H1 (cell line): ENCODE results near the gene FOSL1. TPM values are rescaled to one million over a fixed set of nuclear protein-coding genes. Genes with fewer than 3 reads are reported as not detected.

ENCODE experiments used
- CTCF ChIA-PET: fragments of 300-600 bp; sonication (Branson Sonifier 250); formaldehyde crosslinking; loops from one replicate; lab custom pipeline; 2021; ENCODE audit not compliant: partially characterized antibody; lab: Charles Lee
- POLR2A ChIA-PET: fragments of 300-600 bp; sonication (Branson Sonifier 250); formaldehyde crosslinking; loops from one replicate; lab custom pipeline; 2021; ENCODE audit warnings: inconsistent platforms; ENCODE audit not compliant: partially characterized antibody; lab: Charles Lee
- DNase-seq, 2 experiments: peaks; one replicate each; pipeline versions ENCODE4 v3.0.0 to v3.0.0-alpha.2; 2010 to 2022; ENCODE audit warnings: low spot score in 2 of 2, low read depth in 1 of 2, mixed read lengths in 1 of 2
- FAIRE-seq: peaks from 2 replicates; lab custom pipeline; 2011; peaks lifted over from hg19 to GRCh38; lab: Jason Lieb, UNC
- H2AFZ ChIP-seq: 2 replicates; pipeline ENCODE4 v1.8.1; 2012; ENCODE audit warnings: low read length, inconsistent platforms
- H2AK5ac ChIP-seq: 2 replicates; pipeline ENCODE4 v1.6.1; 2013; ENCODE audit warnings: low read depth, low read length
- H2BK120ac ChIP-seq: replicated peaks from 2 replicates; pipeline ENCODE3; 2013; ENCODE audit warnings: low read depth, low read length, inconsistent platforms
- H2BK12ac ChIP-seq: 2 replicates; pipeline ENCODE4 v1.6.1; 2013; ENCODE audit warnings: low read depth, low read length
- H2BK15ac ChIP-seq: 2 replicates; pipeline ENCODE4 v1.6.1; 2013; ENCODE audit warnings: low read length
- H2BK20ac ChIP-seq: 2 replicates; pipeline ENCODE4 v1.6.1; 2013; ENCODE audit warnings: low read length
- H2BK5ac ChIP-seq: 2 replicates; pipeline ENCODE4 v1.6.1; 2013; ENCODE audit warnings: low read depth, low read length
- H3K14ac ChIP-seq: 2 replicates; pipeline ENCODE4 v1.6.1; 2013; ENCODE audit warnings: inconsistent platforms; ENCODE audit not compliant: insufficient read length
- H3K18ac ChIP-seq: 2 replicates; pipeline ENCODE4 v1.6.1; 2013; ENCODE audit warnings: low read length; ENCODE audit errors: extremely low read depth
- H3K23ac ChIP-seq: 2 replicates; pipeline ENCODE4 v1.6.1; 2013; ENCODE audit warnings: inconsistent platforms; ENCODE audit not compliant: insufficient read length
- H3K23me2 ChIP-seq: 2 replicates; pipeline ENCODE4 v1.6.1; 2013; ENCODE audit warnings: low read depth, low read length
- H3K27ac ChIP-seq: 2 replicates; pipeline ENCODE4 v1.6.1; 2011; ENCODE audit warnings: low read depth, low read length, inconsistent platforms
- H3K27me3 ChIP-seq, 4 experiments: replicated peaks in 1 of 4; 1 replicate in 1 of 4; 2 replicates in 3 of 4; pipeline versions ENCODE4 v1.6.1 to v1.8.1; 2011 to 2013; ENCODE audit warnings: low read length in 3 of 4, mild to moderate bottlenecking in 3 of 4, inconsistent platforms in 2 of 4, mixed read lengths in 2 of 4, moderate library complexity in 1 of 4; ENCODE audit not compliant: control insufficient read depth in 3 of 4, insufficient read depth in 3 of 4; ENCODE audit errors: extremely low read depth in 1 of 4
- H3K36me3 ChIP-seq, 4 experiments: 2 replicates each; pipeline versions ENCODE4 v1.6.1 to v1.8.1; 2011 to 2013; ENCODE audit warnings: mild to moderate bottlenecking in 4 of 4, low read length in 3 of 4, moderate library complexity in 2 of 4, control low read depth in 1 of 4, inconsistent platforms in 1 of 4; ENCODE audit not compliant: insufficient read depth in 4 of 4, control insufficient read depth in 2 of 4
- H3K4ac ChIP-seq: replicated peaks from 2 replicates; pipeline ENCODE3; 2013; ENCODE audit warnings: low read length, low read depth, mixed read lengths, inconsistent platforms; ENCODE audit not compliant: insufficient read length
- H3K4me1 ChIP-seq, 4 experiments: replicated peaks in 1 of 4; 1 replicate in 1 of 4; 2 replicates in 3 of 4; pipeline versions ENCODE4 v1.6.1 to v1.8.1; 2011 to 2013; ENCODE audit warnings: low read length in 3 of 4, inconsistent platforms in 2 of 4, mixed read lengths in 1 of 4; ENCODE audit not compliant: insufficient read depth in 4 of 4, control insufficient read depth in 3 of 4
- H3K4me2 ChIP-seq, 2 experiments: 2 replicates each; pipeline versions ENCODE4 v1.6.1 to v1.8.1; 2011 to 2013; ENCODE audit warnings: low read depth in 2 of 2, low read length in 2 of 2, control low read depth in 1 of 2, inconsistent platforms in 1 of 2, mild to moderate bottlenecking in 1 of 2; ENCODE audit not compliant: insufficient read depth in 1 of 2
- H3K4me3 ChIP-seq, 4 experiments: fragments of 200-600, 300-600 bp in 1 of 4; sonication (generic), shearing (Covaris generic), sonication (Bioruptor Twin) in 1 of 4; 2 replicates each; pipeline versions ENCODE4 v1.5.1 to v1.8.1; 2011 to 2016; ENCODE audit warnings: low read length in 4 of 4, low read depth in 3 of 4, control low read depth in 2 of 4, inconsistent platforms in 2 of 4, mild to moderate bottlenecking in 2 of 4, mixed read lengths in 1 of 4, moderate library complexity in 1 of 4; ENCODE audit not compliant: insufficient read depth in 2 of 4; ENCODE audit errors: extremely low read depth in 1 of 4
- H3K56ac ChIP-seq: replicated peaks from 2 replicates; pipeline ENCODE3; 2013; ENCODE audit warnings: low read depth, mild to moderate bottlenecking, mixed read lengths, low read length, inconsistent platforms; ENCODE audit not compliant: insufficient read length
- H3K79me1 ChIP-seq: 2 replicates; pipeline ENCODE4 v1.6.1; 2013; ENCODE audit warnings: low read depth, low read length, control low read depth
- H3K79me2 ChIP-seq, 2 experiments: 2 replicates each; pipeline versions ENCODE4 v1.6.1 to v1.8.1; 2012 to 2013; ENCODE audit warnings: low read length in 2 of 2, mild to moderate bottlenecking in 2 of 2, inconsistent platforms in 1 of 2; ENCODE audit not compliant: insufficient read depth in 2 of 2, control insufficient read depth in 1 of 2
- H3K9ac ChIP-seq, 4 experiments: replicated peaks in 1 of 4; 1 replicate in 1 of 4; 2 replicates in 3 of 4; pipeline versions ENCODE4 v1.6.1 to v1.8.1; 2011 to 2013; ENCODE audit warnings: low read depth in 3 of 4, low read length in 3 of 4, control low read depth in 2 of 4, mild to moderate bottlenecking in 2 of 4, moderate library complexity in 2 of 4, inconsistent platforms in 1 of 4; ENCODE audit errors: extremely low read depth in 1 of 4
- H3K9me3 ChIP-seq, 2 experiments: 2 replicates each; pipeline versions ENCODE4 v1.6.1 to v1.8.1; 2012 to 2013; ENCODE audit warnings: mild to moderate bottlenecking in 2 of 2, moderate library complexity in 2 of 2, control low read depth in 1 of 2, inconsistent platforms in 1 of 2, low read depth in 1 of 2, low read length in 1 of 2, mixed read lengths in 1 of 2; ENCODE audit not compliant: insufficient read depth in 2 of 2
- H4K20me1 ChIP-seq, 2 experiments: replicated peaks in 1 of 2; 2 replicates each; pipeline versions ENCODE3 to v1.8.1; 2011 to 2013; ENCODE audit warnings: inconsistent platforms in 2 of 2, low read length in 2 of 2, mild to moderate bottlenecking in 1 of 2; ENCODE audit not compliant: insufficient read depth in 2 of 2, control insufficient read depth in 1 of 2
- H4K5ac ChIP-seq: 2 replicates; pipeline ENCODE4 v1.6.1; 2013; ENCODE audit warnings: low read length, low read depth, mixed read lengths, inconsistent platforms; ENCODE audit not compliant: insufficient read length
- H4K8ac ChIP-seq: 2 replicates; pipeline ENCODE4 v1.8.0; 2013; ENCODE audit warnings: mild to moderate bottlenecking, moderate library complexity, low read length, inconsistent platforms; ENCODE audit not compliant: insufficient read depth; ENCODE audit errors: extremely low read depth
- H4K91ac ChIP-seq: replicated peaks from 2 replicates; pipeline ENCODE3; 2013; ENCODE audit warnings: low read length, mixed read lengths, inconsistent platforms; ENCODE audit not compliant: insufficient read length
- ATF3 ChIP-seq: IDR thresholded peaks from 2 replicates; pipeline ENCODE4 v1.6.1; 2011; ENCODE audit warnings: low read depth, mild to moderate bottlenecking, low read length; ENCODE audit not compliant: insufficient read depth
- BCL11A ChIP-seq, 2 experiments: IDR thresholded peaks; one replicate each; pipeline ENCODE4 v1.6.1; 2011; ENCODE audit warnings: low read depth in 2 of 2, low read length in 2 of 2, mild to moderate bottlenecking in 2 of 2
- EZH2 ChIP-seq: fragments of 200-600 bp; sonication (generic); IDR thresholded peaks from 2 replicates; pipeline ENCODE4 v1.7.1; 2012; ENCODE audit warnings: low read depth, mild to moderate bottlenecking, moderate library complexity, low read length, inconsistent platforms; ENCODE audit not compliant: severe bottlenecking
- RAD21 ChIP-seq, 2 experiments: IDR thresholded peaks in 1 of 2; conservative IDR thresholded peaks in 1 of 2; 2 replicates each; pipeline ENCODE4 v1.6.1; 2011; ENCODE audit warnings: low read depth in 2 of 2, low read length in 2 of 2, improper control_type of control experiment in 1 of 2, inconsistent platforms in 1 of 2, mild to moderate bottlenecking in 1 of 2, moderate library complexity in 1 of 2
- SAP30 ChIP-seq: fragments of 300-600 bp; sonication (generic); IDR thresholded peaks from 2 replicates; pipeline ENCODE4 v1.7.1; 2012; ENCODE audit warnings: low read length, moderate library complexity, mild to moderate bottlenecking, inconsistent platforms; ENCODE audit not compliant: insufficient read depth, insufficient replicate concordance
- WGBS, 2 experiments: shearing (Covaris generic) in 1 of 2; methylation state at CpG; one replicate each; pipeline versions ENCODE4 v1.1.6 to v1.1.7; 2013 to 2015; ENCODE audit warnings: low lambda C conversion rate in 2 of 2, mixed read lengths in 2 of 2, inconsistent platforms in 1 of 2, low coverage in 1 of 2, missing lambda C conversion rate in 1 of 2; ENCODE audit not compliant: insufficient replicate concordance in 2 of 2, insufficient coverage in 1 of 2, insufficient read length in 1 of 2; ENCODE audit errors: extremely low coverage in 1 of 2, missing lambda C conversion rate in 1 of 2; 5-methylcytosine and 5-hydroxymethylcytosine counted together
- polyA plus RNA-seq, 7 experiments: library from polyadenylated mRNA; depleted of rRNA in 3 of 7; stranded (reverse) in 5 of 7; unstranded in 2 of 7; fragments of >200 nt in 5 of 7; fragments of 200-250 nt in 2 of 7; gene quantifications; 1 replicate in 5 of 7; 2 replicates in 1 of 7; 4 replicates in 1 of 7; pipeline versions ENCODE4 v1.2.1 to v1.2.3, GENCODE V29; 2011 to 2013; ENCODE audit warnings: missing spikeins in 2 of 7, mixed read lengths in 2 of 7
- total RNA-seq: library from RNA; stranded (reverse); fragmentation: NEBNext Ultra II Directional; extraction: Animal tissue kit (Norgen Biotek cat#: 25700); gene quantifications from 2 replicates; pipeline ENCODE4 v1.2.1, GENCODE V29; 2021
- TF ChIP-seq, protein P1 (sequence below): IDR thresholded peaks from 2 replicates; pipeline ENCODE4 v1.6.1; 2012; ENCODE audit warnings: low read length, inconsistent platforms

Gene FOSL1
- total and polyA plus RNA-seq, 2 of the 8 experiments (the other 6 are each of a cell fraction or from before 2014, with no cell fraction given), result 6.3 to 7.2 TPM

DNA sequence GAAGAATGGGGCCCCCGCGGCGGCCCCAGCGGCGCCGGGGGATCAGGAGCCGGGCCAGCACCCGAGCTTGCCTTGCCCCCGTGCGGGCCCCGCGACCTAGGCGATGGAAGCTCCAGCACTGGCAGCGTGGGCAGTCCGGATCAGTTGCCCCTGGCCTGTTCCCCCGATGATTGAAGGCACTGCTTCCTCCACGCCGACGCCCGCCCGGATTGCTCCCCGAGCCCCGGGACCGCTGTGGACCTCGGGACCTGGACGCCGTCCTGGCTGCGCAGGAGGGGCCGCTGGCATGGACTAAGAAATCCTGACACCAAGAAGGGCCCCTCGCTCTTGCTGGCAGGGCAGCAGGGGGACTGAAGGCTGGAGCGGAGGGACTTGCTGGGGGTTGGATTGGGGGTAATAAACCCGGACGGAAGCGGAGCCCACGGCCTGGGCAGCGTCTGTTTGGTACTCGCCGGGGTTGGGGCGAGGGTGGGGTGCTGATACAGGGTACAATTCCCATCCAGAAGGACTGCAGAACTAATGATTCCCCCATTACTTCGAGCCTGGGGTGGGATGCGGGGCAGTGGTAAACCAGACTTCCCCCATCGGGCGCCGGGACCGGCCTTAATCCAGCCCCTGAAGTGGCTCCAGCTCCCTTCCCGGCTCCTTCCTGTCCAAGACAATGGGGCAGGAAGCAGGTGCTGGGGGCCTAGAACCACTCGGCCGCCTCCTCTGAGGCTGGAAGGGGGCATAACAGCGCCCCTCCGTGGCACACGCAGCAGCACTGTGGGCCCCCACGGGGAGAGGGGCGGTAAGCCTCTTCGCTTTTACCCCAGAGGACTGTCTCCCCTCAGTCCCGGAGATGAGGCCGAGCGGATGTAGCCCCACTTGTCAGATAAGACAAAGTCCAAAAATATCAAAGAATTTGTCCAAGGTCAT is 8.7 kb downstream of the FOSL1 start:
- Histone ChIP-seq H3K27me3 (peaks cover 0 to 14% (median 8%) of the 10 kb centered on the region in 4 experiments; a peak in 6 of 7 replicates), H3K4me3 (peak overlapping the region; percentile 74 to 82 (median 78)), H4K91ac (no peak overlapping the region), H2BK5ac (no peak overlapping the region), H2AFZ (no peak overlapping the region), H2BK15ac (no peak overlapping the region), H3K14ac (no peak overlapping the region), H2BK12ac (peak overlapping the region; percentile 50; the same call in 1 of the 2 replicates), H3K79me1 (no peaks in the 10 kb centered on the region), H4K5ac (no peak overlapping the region), H2BK20ac (no peak overlapping the region), H3K4ac (no peak overlapping the region), H4K8ac (peak overlapping the region; percentile 22; the same call in 1 of the 2 replicates), H3K56ac (peak overlapping the region; percentile 32), H3K4me2 (peak overlapping the region; percentile 94 to 97), H3K4me1 (peaks cover 0 to 30% (median 12%) of the 10 kb centered on the region in 4 experiments; a peak in 5 of 7 replicates), H2BK120ac (no peak overlapping the region), H3K36me3 (peaks cover 0 to 2% (median under 1%) of the 10 kb centered on the region in 4 experiments; a peak in 3 of 8 replicates), H3K18ac (peak overlapping the region; percentile 71), H2AK5ac (no peak overlapping the region), H3K23me2 (peaks cover 25% of the 10 kb centered on the region), H4K20me1 (peaks cover 2 to 4% of the 10 kb centered on the region in 2 experiments), H3K23ac (no peak overlapping the region), H3K9ac (peak overlapping the region; percentile 39 to 79 (median 70); a peak in 6 of 7 replicates), H3K27ac (no peak overlapping the region; the same call in 1 of the 2 replicates), H3K79me2 (peaks cover 0 to 4% of the 10 kb centered on the region in 2 experiments; a peak in 1 of 4 replicates), H3K9me3 (no peaks in the 10 kb centered on the region)
- 7% methylated on average over 47 of the region's 57 CpGs; no CpG with 5 or more reads in 1 of the 2 experiments for WGBS, 2 experiments
- FAIRE-seq, result no peak
- POLR2A ChIA-PET, result interaction anchor here (0.7 to 39.7 kb wide), 18 partner anchors 9 to 398 kb away, joined by 3 to 1071 read pairs (median 4); partner anchors contain the start of genes C11orf68, CFL1, CST6 and EFEMP2
- DNase-seq, result peak in 1 of 2 experiments; percentile 72
- CTCF ChIA-PET, result interaction anchor here (0.6 to 19.6 kb wide), 37 partner anchors 8 to 535 kb away, joined by 3 to 283 read pairs (median 5); partner anchors contain the start of genes AP5B1, C11orf68, CFL1 and EFEMP2
- TF ChIP-seq, protein P1, sequence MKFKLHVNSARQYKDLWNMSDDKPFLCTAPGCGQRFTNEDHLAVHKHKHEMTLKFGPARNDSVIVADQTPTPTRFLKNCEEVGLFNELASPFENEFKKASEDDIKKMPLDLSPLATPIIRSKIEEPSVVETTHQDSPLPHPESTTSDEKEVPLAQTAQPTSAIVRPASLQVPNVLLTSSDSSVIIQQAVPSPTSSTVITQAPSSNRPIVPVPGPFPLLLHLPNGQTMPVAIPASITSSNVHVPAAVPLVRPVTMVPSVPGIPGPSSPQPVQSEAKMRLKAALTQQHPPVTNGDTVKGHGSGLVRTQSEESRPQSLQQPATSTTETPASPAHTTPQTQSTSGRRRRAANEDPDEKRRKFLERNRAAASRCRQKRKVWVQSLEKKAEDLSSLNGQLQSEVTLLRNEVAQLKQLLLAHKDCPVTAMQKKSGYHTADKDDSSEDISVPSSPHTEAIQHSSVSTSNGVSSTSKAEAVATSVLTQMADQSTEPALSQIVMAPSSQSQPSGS, result no peak
- TF ChIP-seq ATF3 (no peak), BCL11A (IDR thresholded peaks at IDR 0.05; ENCODE audit: low read depth in 2 of 2, low read length in 2 of 2) (no peak), SAP30 (no peak), RAD21 (IDR thresholded peaks at IDR 0.05 in 1 of 2, conservative IDR thresholded peaks at IDR 0.05 in 1 of 2; ENCODE audit: low read depth in 2 of 2, low read length in 2 of 2) (peak in 1 of 2 experiments; percentile 32; a peak in 1 of 4 replicates), EZH2 (peak; percentile 28)
